HG03097 (cell line): ENCODE results near the gene KCNIP1.

Experiments used
- ATAC-seq: cut with Tn5 transposase; IDR thresholded peaks from one replicate; pipeline ENCODE4 v1.9.1; 2021; ENCODE audit not compliant: unreplicated experiment, low FRiP score

Gene KCNIP1

GRCh38 chr5:170691657-170692056 lies 187.8 kb downstream of the KCNIP1 start:
- no peak for ATAC-seq

GRCh38 chr5:170693701-170694100 lies 189.9 kb downstream of the KCNIP1 start:
- no peak for ATAC-seq

- no peak for ATAC-seq
Observed at GRCh38 chr5:170694911-170695310, 191.1 kb downstream of the KCNIP1 start.

DNA sequence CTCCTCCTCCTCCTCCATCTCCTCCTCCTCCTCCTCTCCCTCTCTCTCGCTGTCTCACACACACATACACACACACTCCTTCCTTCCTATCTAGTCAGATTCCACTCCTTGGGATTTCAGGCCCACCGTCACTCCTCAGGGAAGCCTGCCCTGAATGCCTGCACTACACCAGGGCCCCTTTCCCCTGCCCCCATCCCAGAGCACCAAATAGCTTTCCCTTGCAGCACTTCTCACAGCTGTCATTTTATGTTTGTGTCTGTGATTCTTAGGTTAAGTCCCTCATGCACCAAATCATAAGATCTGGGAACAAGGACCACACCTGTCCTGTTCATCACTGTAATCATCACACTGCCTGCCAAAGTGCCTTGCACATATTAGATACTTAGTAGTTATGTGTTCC lies 193.2 kb downstream of the KCNIP1 start:
- no peak for ATAC-seq

DNA sequence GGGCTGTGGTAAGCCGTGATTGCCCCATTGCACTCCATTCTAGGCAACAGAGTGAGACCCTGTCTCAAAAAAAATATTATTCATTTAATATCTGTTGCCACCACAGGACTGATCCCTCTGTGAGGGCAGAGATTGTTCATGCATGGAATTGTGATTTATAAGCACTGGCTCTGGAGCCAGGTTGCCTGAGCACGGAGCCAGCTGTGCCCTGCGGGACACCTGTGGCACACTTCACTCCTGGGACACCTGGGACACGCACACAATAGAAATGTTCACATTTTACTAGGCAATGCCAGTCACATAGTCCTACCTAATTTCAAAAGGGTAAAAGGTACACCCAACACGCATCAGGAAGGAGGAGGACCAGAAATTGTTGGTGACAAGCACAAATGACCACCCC lies 196.7 kb downstream of the KCNIP1 start:
- ATAC-seq: no peak

DNA sequence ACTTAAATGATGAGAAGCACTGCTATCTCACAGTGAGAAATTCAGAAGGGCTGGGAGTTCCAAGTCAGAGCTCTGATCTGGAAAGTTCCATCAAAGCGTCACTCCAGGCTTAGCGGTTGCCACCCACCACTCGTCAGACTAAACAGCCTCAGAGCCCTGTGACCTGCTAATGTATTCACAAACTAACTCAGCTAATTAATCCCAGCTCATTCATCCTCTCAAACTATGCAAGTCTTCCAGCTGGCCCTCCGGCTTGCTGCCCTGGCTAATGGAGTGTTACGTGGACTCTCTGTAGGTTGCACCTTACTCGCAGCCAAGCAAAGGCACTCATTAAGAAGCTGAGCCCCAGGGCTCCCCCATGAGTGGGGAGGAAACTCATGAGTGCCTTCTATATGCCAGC lies 197.5 kb downstream of the KCNIP1 start:
- ATAC-seq: no peak

- no peak for ATAC-seq
Observed at GRCh38 chr5:170704417-170705192, 200.8 kb downstream of the KCNIP1 start.

DNA sequence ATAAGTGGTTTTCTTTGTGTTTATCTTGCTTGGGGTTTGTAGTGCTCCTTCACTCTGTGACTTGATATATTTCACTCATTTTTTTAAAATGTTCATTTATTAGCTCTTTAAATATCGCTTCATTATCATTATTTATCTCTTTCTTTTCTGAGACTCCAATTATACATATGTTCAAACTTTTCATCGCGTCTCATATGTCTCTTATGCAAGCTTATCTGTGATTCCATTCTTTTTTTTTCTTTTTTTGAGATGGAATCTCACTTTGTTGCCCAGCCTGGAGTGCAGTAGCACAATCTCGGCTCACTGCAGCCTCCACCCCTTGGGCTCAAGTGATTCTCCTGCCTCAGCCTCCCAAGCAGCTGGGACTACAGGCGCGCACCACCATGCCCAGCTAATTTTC lies 205.8 kb downstream of the KCNIP1 start:
- no peak for ATAC-seq

GRCh38 chr5:170711300-170711699 lies 207.5 kb downstream of the KCNIP1 start:
- no peak for ATAC-seq

DNA sequence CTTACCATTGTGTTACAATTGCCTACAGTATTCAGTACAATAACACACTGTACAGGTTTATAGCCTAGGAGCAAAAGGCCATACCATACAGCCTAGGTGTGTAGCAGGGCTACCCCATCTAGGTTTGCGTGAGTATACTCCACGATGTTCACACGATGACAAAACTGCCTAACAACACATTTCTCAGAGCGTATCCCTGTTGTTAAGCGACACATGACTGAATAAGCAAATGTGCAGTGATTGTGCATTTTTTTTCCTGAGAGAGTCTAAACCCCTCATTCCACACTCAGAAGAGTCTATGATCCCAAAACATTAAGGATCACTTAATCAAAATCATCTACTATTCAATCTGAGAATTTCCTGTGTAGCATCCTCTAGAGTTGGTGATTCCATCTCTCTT lies 211.3 kb downstream of the KCNIP1 start:
- no peak for ATAC-seq

GRCh38 chr5:170716396-170716795 lies 212.6 kb downstream of the KCNIP1 start:
- no peak for ATAC-seq

GRCh38 chr5:170719551-170719950 lies 215.7 kb downstream of the KCNIP1 start:
- ATAC-seq: no peak

DNA sequence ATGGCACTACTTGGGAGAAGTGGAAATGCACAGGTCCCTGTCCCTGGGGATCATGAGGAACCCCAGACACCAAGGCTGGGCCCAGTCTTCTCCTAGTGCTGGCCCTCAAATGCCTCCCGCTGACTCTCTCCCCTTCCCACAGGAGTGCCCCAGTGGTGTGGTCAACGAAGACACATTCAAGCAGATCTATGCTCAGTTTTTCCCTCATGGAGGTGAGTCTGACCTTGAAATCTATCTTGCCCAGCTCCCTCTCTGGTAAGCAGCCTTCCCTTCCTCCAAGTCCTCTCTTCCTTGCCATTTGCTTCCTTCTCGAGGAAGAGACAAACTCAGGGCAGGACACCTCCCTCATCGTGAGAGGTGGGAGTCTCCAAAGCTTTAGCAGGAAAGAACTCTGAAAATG lies 216.4 kb downstream of the KCNIP1 start:
- ATAC-seq: no peak

DNA sequence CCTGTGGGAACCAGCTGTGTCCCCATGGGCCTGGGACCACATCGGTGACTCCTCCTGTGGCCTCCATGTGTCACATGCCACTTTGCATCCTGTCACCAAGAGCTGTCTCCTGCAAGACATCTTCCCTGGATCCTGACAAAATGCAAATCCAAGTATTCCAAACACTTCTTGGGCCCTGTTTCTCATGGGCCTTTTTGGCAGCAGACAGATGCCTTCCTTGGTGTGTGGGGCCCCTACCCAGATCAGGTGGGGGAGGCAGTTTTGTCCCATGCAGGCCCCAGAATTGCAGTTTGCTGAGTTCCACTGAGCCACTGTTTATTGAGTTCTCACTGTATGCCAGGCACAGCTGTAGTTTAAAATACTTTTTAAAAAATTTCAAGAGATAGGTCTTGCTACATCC lies 217.2 kb downstream of the KCNIP1 start:
- no peak for ATAC-seq

DNA sequence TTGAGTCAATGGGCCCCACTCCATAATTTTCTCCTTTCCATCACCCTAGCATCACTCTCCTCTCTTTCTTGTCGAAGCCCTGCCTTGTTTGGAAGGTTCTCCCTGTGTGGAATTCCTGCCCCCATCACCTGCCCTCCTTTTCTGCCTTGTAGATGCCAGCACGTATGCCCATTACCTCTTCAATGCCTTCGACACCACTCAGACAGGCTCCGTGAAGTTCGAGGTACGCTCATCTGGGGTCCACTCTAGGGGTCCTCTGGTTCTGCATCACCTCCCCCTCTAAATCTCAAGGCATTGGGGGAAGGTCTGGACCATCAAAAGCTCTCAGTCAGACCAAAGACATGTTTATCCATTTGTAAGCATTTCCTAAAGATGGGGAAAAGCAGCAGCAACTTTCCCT lies 217.9 kb downstream of the KCNIP1 start:
- ATAC-seq: no peak

DNA sequence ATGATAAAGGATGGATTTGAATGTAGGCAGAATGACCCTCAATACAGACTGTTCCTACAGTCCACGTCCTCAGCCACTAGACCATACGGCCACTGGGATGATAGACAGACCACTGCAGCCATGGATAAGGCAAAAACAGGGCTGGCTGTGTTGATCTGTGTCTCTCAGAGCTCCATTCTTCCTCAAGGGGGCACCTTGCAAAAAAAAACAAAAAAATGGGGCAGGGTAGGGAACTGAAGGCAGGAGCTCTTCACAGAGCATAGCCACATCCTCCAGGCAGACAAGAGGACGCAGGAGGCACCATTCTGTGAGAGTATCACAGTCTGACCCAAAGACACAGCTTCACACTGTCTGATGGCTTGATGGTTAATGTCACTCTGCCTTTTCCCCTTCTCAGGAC lies 218.5 kb downstream of the KCNIP1 start:
- ATAC-seq: no peak

DNA sequence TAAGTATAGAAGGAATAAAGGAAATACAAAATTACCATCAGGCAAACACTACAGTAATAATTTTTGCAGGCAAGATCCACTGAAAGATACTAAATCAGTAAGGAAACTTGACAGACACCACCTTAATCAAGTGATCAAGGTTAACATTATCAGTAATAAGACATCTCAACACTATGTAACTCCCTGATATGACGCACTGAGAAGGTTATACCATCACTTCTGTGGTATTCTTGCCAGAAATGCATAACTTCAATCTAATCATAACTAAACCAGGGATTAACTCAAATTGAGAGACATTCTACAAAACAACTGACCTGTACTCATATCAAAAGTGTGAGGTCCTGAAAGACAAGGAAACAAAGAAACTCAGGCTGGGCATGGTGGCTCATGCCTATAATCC lies 227.2 kb downstream of the KCNIP1 start:
- ATAC-seq: no peak

DNA sequence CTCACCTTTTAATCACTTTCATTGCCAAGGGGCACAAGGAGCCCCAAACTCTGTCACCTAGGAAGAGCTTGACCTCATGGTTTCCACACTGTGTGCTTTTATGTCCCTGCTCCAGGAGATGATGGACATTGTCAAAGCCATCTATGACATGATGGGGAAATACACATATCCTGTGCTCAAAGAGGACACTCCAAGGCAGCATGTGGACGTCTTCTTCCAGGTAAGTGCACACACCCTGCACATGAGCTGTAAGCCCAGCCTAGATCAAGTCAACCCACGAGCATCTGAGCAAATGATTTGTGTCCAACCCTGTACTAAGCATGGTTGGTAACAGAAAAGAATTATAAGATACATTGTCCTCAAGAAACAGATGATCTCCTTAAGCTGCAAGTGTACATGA lies 228.9 kb downstream of the KCNIP1 start:
- ATAC-seq: no peak

DNA sequence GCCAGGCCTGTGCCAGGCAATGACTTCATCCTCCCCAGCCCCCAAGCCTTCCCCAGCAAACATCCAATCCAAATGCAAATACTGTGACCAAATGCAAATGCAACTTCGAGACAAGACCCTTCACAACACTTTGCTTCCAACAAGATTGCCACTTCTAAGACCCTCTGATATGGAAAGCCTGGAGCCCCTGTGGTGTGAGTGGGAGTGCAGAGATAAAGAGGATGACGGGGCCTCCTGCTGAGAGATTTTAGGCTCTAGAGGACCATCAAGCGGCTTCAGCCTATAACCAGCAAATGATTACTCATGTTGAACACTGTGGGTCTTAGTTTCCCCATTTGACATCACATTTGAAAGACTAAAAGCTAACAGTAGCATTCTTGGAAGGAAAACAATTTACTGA lies 233.1 kb downstream of the KCNIP1 start:
- no peak for ATAC-seq

DNA sequence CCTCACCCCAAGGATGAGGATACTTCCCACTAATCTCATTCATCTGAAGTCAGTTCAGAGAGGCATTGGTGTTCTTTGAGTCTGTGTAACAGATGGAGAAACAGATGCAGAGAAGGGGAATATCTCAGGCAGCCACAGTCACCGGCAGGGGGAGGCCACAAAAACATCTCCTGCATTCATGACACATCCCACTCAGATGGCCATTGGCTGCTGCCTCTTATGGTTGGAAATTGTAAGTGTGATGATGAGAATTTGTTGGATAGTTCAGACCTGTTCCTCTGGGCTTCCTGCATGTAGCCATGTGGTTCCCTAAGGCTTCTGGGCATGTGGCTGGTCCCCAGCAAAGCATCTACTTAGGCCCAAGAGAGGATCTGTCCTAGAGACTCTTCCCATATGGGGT lies 233.8 kb downstream of the KCNIP1 start:
- ATAC-seq: no peak

DNA sequence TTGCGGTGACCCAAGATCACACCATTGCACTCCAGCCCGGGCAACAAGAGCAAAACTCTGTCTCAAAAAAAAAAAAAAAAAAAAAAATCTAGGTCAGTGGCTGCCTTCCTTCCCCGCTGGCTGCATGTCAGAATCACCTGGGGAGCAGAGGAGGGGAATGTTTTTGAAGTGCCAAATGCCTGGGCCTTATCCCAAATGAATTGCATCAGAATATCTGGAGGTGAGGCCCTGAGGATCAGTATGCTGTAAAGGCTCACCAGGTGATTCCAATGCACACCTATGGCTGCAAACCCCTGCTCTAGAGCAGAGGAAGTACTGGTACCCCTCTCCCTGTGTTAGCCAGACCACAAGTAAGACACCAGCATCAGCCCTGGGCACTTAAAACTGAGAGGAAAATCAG lies 235.0 kb downstream of the KCNIP1 start:
- no peak for ATAC-seq

DNA sequence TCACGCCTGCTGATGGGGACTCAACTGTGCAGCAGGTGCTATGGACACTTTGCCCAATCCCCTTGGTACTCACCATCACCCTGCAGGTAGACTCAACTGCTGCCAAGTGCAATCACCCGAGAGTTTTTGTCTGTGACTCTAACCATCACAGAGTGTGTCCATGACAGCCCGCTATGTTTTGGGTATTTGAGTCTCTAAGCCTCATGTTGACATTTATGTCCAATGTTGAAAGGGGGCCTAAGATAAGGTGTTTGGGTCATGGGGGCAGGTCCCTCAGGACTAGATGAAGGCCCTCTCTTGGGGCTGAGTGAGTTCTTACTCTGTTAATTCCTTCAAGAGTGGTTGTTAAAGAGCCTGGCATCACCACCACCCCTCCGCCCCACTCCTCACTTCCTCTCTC lies 235.6 kb downstream of the KCNIP1 start:
- ATAC-seq: no peak
